Measurements from ENCODE around the gene ST14.

Gene ST14

GRCh38 chr11:130124096-130124495 lies 35.5 kb upstream of the ST14 start:
- TF ChIP-seq CTCF (conservative IDR thresholded peaks at IDR 0.05; ENCODE audit: low read depth, low read length) = no peak
- H3K4me3 ChIP-seq (ENCODE audit: low read depth, low read length) = no peak overlapping the region
- DNase-seq (ENCODE audit: low read depth) = peak; percentile 95

- no peak overlapping the region for H3K4me3 ChIP-seq (ENCODE audit: low read depth, low read length)
- TF ChIP-seq CTCF (conservative IDR thresholded peaks at IDR 0.05; ENCODE audit: low read depth, low read length) = no peak
- DNase-seq (ENCODE audit: low read depth) = no peak
These were observed 33.9 kb upstream of the ST14 start for GRCh38 chr11:130125638-130126037.

DNA sequence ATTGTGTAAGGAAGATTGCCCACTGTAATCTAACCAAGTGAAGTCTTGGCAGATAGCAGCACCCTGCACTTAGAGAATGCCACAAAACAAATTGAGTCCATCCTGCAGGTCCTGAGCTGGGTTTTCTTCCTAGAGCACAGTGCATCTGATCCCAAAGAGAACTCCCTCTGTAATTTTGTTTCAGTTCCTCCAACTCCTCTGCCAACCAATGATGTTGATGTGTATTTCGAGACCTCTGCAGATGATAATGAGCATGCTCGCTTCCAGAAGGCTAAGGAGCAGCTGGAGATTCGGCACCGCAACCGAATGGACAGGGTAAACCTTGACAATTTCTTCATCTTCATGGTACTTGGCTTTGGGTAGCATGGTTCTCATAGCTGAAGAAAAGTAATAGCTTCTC lies 33.1 kb upstream of the ST14 start:
- TF ChIP-seq CTCF (conservative IDR thresholded peaks at IDR 0.05; ENCODE audit: low read depth, low read length) = no peak
- no peak for DNase-seq (ENCODE audit: low read depth)
- H3K4me3 ChIP-seq (ENCODE audit: low read depth, low read length) = no peak overlapping the region

DNA sequence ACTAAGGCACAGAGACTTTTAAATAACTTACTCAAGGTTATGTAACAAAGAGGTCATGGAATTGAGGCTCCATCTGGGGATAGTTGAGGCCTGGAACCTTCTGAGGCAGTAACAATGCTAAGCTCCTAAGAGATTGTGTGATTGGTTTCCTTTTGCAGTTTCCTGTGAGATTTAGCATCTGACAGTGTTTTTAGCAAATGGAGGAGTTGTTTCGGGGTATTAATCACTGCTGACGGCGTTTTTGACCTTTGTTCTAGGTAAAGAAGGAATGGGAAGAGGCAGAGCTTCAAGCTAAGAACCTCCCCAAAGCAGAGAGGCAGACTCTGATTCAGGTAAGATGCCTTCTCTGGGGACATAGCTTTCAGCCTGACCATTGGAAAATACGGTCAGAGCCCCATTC lies 32.1 kb upstream of the ST14 start:
- no peak overlapping the region for H3K4me3 ChIP-seq (ENCODE audit: low read depth, low read length)
- TF ChIP-seq CTCF (conservative IDR thresholded peaks at IDR 0.05; ENCODE audit: low read depth, low read length) = no peak

GRCh38 chr11:130128626-130129025 lies 31.0 kb upstream of the ST14 start:
- H3K4me3 ChIP-seq (ENCODE audit: low read depth, low read length) = no peak overlapping the region
- no peak for TF ChIP-seq CTCF (conservative IDR thresholded peaks at IDR 0.05; ENCODE audit: low read depth, low read length)
- no peak for DNase-seq (ENCODE audit: low read depth)

More for the DNA sequence above, 32.1 kb upstream of the ST14 start:
- no peak for DNase-seq (ENCODE audit: low read depth)

GRCh38 chr11:130129922-130130321 lies 29.7 kb upstream of the ST14 start:
- no peak for TF ChIP-seq CTCF (conservative IDR thresholded peaks at IDR 0.05; ENCODE audit: low read depth, low read length)
- DNase-seq (ENCODE audit: low read depth) = no peak
- no peak overlapping the region for H3K4me3 ChIP-seq (ENCODE audit: low read depth, low read length)

GRCh38 chr11:130131961-130132850 lies 27.4 kb upstream of the ST14 start:
- peak; percentile 83 for DNase-seq (ENCODE audit: low read depth)
- H3K4me3 ChIP-seq (ENCODE audit: low read depth, low read length) = no peak overlapping the region
- TF ChIP-seq CTCF (conservative IDR thresholded peaks at IDR 0.05; ENCODE audit: low read depth, low read length) = peak; percentile 86

All from choroid plexus epithelial cell (primary cell).